ENCODE results near the gene TMOD4. TPM values are rescaled to one million over a fixed set of nuclear protein-coding genes. Genes with fewer than 3 reads are reported as not detected.
"Not testable (repeated sequence)": the region's sequence is repeated elsewhere in the genome, so short reads cannot be mapped to it uniquely, and the experiment has no call there.

Gene TMOD4
- total RNA-seq, 2 experiments from 2014 or later: 2.3 to 2.5 TPM

- no peak for DNase-seq
- H3K4me1 Mint-ChIP-seq: peaks cover 15% of the 10 kb centered on the region
- no peak overlapping the region for H3K27ac Mint-ChIP-seq
- H3K27me3 Mint-ChIP-seq: no peaks in the 10 kb centered on the region
- H3K9me3 Mint-ChIP-seq: no peaks in the 10 kb centered on the region
- H3K4me3 Mint-ChIP-seq: no peak overlapping the region
- peaks cover 4% of the 10 kb centered on the region for H3K36me3 Mint-ChIP-seq
Observed at GRCh38 chr1:151192047-151192446, 16.3 kb upstream of the TMOD4 start.

- peak within 1 kb of the TSS; percentile 99 for H3K27ac Mint-ChIP-seq
- no peaks in the 10 kb centered on the region for H3K27me3 Mint-ChIP-seq
- H3K4me3 Mint-ChIP-seq: peak within 1 kb of the TSS; percentile 100
- H3K9me3 Mint-ChIP-seq: no peaks in the 10 kb centered on the region
- peak; percentile 88 for DNase-seq
- H3K4me1 Mint-ChIP-seq: peaks cover 18% of the 10 kb centered on the region
- H3K36me3 Mint-ChIP-seq: peaks cover 6% of the 10 kb centered on the region
Observed at GRCh38 chr1:151189637-151190445, 14.1 kb upstream of the TMOD4 start, which contains the start of gene VPS72. VPS72 (minus strand) TSS chr1:151190197; CDS start chr1:151190121, 76 bp downstream.

- Mint-ChIP-seq H3K36me3 (peaks cover 10% of the 10 kb centered on the region), H3K4me1 (peaks cover 18% of the 10 kb centered on the region), H3K27ac (peak overlapping the region; percentile 99), H3K4me3 (peak overlapping the region; percentile 100)
- not testable (repeated sequence) for DNase-seq, H3K9me3 Mint-ChIP-seq, H3K27me3 Mint-ChIP-seq
Observed at GRCh38 chr1:151188667-151189066, 12.9 kb upstream of the TMOD4 start.

GRCh38 chr1:151187205-151187604 is 11.4 kb upstream of the TMOD4 start:
- no peaks in the 10 kb centered on the region for H3K9me3 Mint-ChIP-seq
- no peak overlapping the region for H3K4me3 Mint-ChIP-seq
- H3K27me3 Mint-ChIP-seq: no peaks in the 10 kb centered on the region
- H3K27ac Mint-ChIP-seq: no peak overlapping the region
- no peak for DNase-seq
- H3K4me1 Mint-ChIP-seq: peaks cover 18% of the 10 kb centered on the region
- H3K36me3 Mint-ChIP-seq: peaks cover 17% of the 10 kb centered on the region

GRCh38 chr1:151184211-151184610 is 8.4 kb upstream of the TMOD4 start:
- Mint-ChIP-seq H3K9me3 (no peaks in the 10 kb centered on the region), H3K27me3 (no peaks in the 10 kb centered on the region), H3K27ac (no peak overlapping the region), H3K4me3 (no peak overlapping the region), H3K36me3 (peaks cover 31% of the 10 kb centered on the region), H3K4me1 (peaks cover 15% of the 10 kb centered on the region)
- DNase-seq: no peak

GRCh38 chr1:151176514-151177045 is 799 bp upstream of the TMOD4 start:
- no peaks in the 10 kb centered on the region for H3K27me3 Mint-ChIP-seq
- peaks cover 21% of the 10 kb centered on the region for H3K36me3 Mint-ChIP-seq
- no peak overlapping the region for H3K27ac Mint-ChIP-seq
- no peak for DNase-seq
- H3K9me3 Mint-ChIP-seq: no peaks in the 10 kb centered on the region
- H3K4me3 Mint-ChIP-seq: no peak overlapping the region
- H3K4me1 Mint-ChIP-seq: peaks cover 1% of the 10 kb centered on the region

- Mint-ChIP-seq H3K9me3 (no peaks in the 10 kb centered on the region), H3K4me1 (peaks cover 1% of the 10 kb centered on the region), H3K27me3 (no peaks in the 10 kb centered on the region), H3K27ac (no peak overlapping the region), H3K4me3 (no peak overlapping the region), H3K36me3 (peaks cover 15% of the 10 kb centered on the region)
- no peak for DNase-seq
Observed at GRCh38 chr1:151175041-151175741, 590 bp downstream of the TMOD4 start.

GRCh38 chr1:151171190-151171589 is 4.6 kb downstream of the TMOD4 start:
- DNase-seq: no peak
- Mint-ChIP-seq H3K27ac (peak overlapping the region; percentile 27), H3K36me3 (peaks cover 15% of the 10 kb centered on the region), H3K4me3 (no peak overlapping the region), H3K27me3 (no peaks in the 10 kb centered on the region), H3K4me1 (peaks cover 15% of the 10 kb centered on the region), H3K9me3 (no peaks in the 10 kb centered on the region)

GRCh38 chr1:151167116-151167515 is 8.7 kb downstream of the TMOD4 start:
- Mint-ChIP-seq H3K27me3 (no peaks in the 10 kb centered on the region), H3K9me3 (no peaks in the 10 kb centered on the region), H3K4me3 (peak overlapping the region; percentile 96), H3K4me1 (peaks cover 47% of the 10 kb centered on the region), H3K36me3 (peaks cover 27% of the 10 kb centered on the region), H3K27ac (peak overlapping the region; percentile 98)
- DNase-seq: no peak

- no peaks in the 10 kb centered on the region for H3K9me3 Mint-ChIP-seq
- H3K4me1 Mint-ChIP-seq: peaks cover 53% of the 10 kb centered on the region
- H3K27me3 Mint-ChIP-seq: no peaks in the 10 kb centered on the region
- H3K4me3 Mint-ChIP-seq: peak overlapping the region; percentile 96
- H3K36me3 Mint-ChIP-seq: peaks cover 32% of the 10 kb centered on the region
- DNase-seq: no peak
- H3K27ac Mint-ChIP-seq: peak overlapping the region; percentile 98
Observed at GRCh38 chr1:151166505-151166956, 9.2 kb downstream of the TMOD4 start.

GRCh38 chr1:151165738-151166504 is 9.9 kb downstream of the TMOD4 start, which contains the start of the genes LYSMD1 and SCNM1:
LYSMD1 (minus strand) TSS chr1:151165902; CDS start chr1:151165258, 644 bp downstream.
SCNM1 (plus strand) TSS chr1:151166144; CDS start chr1:151166153, 9 bp downstream.
- Mint-ChIP-seq H3K4me1 (peaks cover 57% of the 10 kb centered on the region), H3K27me3 (no peaks in the 10 kb centered on the region), H3K27ac (peak within 1 kb of the TSS; percentile 98), H3K9me3 (no peaks in the 10 kb centered on the region), H3K36me3 (peaks cover 34% of the 10 kb centered on the region), H3K4me3 (peak within 1 kb of the TSS; percentile 96)
- DNase-seq: peak; percentile 95

- Mint-ChIP-seq H3K4me3 (peak overlapping the region; percentile 96), H3K27me3 (no peaks in the 10 kb centered on the region), H3K36me3 (peaks cover 39% of the 10 kb centered on the region), H3K27ac (peak overlapping the region; percentile 98), H3K9me3 (no peaks in the 10 kb centered on the region), H3K4me1 (peaks cover 60% of the 10 kb centered on the region)
- no peak for DNase-seq
Observed at GRCh38 chr1:151165281-151165737, 10.5 kb downstream of the TMOD4 start.

GRCh38 chr1:151164732-151165280 is 11.0 kb downstream of the TMOD4 start:
- H3K4me1 Mint-ChIP-seq: peaks cover 62% of the 10 kb centered on the region
- DNase-seq: no peak
- H3K4me3 Mint-ChIP-seq: peak overlapping the region; percentile 96
- peak overlapping the region; percentile 98 for H3K27ac Mint-ChIP-seq
- no peaks in the 10 kb centered on the region for H3K9me3 Mint-ChIP-seq
- H3K36me3 Mint-ChIP-seq: peaks cover 43% of the 10 kb centered on the region
- H3K27me3 Mint-ChIP-seq: no peaks in the 10 kb centered on the region

- peaks cover 52% of the 10 kb centered on the region for H3K36me3 Mint-ChIP-seq
- DNase-seq: no peak
Observed at GRCh38 chr1:151159373-151159772, 16.4 kb downstream of the TMOD4 start.

More at GRCh38 chr1:151159373-151159772, 16.4 kb downstream of the TMOD4 start:
- H3K27me3 Mint-ChIP-seq: no peaks in the 10 kb centered on the region
- H3K4me1 Mint-ChIP-seq: peaks cover 59% of the 10 kb centered on the region
- H3K9me3 Mint-ChIP-seq: peaks cover 2% of the 10 kb centered on the region
- peak overlapping the region; percentile 54 for H3K4me3 Mint-ChIP-seq
- peak overlapping the region; percentile 94 for H3K27ac Mint-ChIP-seq
